Mucosa of descending colon (tissue), 3 donors: ENCODE data around the gene TRMT2A. TPM values are rescaled to one million over a fixed set of nuclear protein-coding genes. Genes with fewer than 3 reads are reported as not detected.

Experiments
- ATAC-seq: fragments of 200-7000 bp; cut with Tn5 transposase; one replicate; pipeline ENCODE4 v1.9.1; 2020; ENCODE audit warnings: mild to moderate bottlenecking, moderate library complexity
- DNase-seq, 3 donors: peaks; one replicate each; pipeline ENCODE4 v3.0.0-alpha.2; 2020
- H3K36me3 ChIP-seq: fragments of 200-600 bp; one replicate; pipeline ENCODE4 v1.8.0; 2021; ENCODE audit warnings: low read depth, mild to moderate bottlenecking
- H3K4me1 ChIP-seq: fragments of 200-600 bp; one replicate; pipeline ENCODE4 v1.8.0; 2021; ENCODE audit warnings: low read depth, mild to moderate bottlenecking
- H3K4me3 ChIP-seq: fragments of 200-600 bp; one replicate; pipeline ENCODE4 v1.8.0; 2021; ENCODE audit warnings: mild to moderate bottlenecking
- H3K9me3 ChIP-seq: fragments of 200-600 bp; one replicate; pipeline ENCODE4 v1.8.0; 2021; ENCODE audit warnings: mild to moderate bottlenecking
- CTCF ChIP-seq: fragments of 200-600 bp; IDR thresholded peaks from one replicate; pipeline ENCODE4 v1.8.0; 2022; ENCODE audit warnings: antibody characterized with exemption, mild to moderate bottlenecking
- intact Hi-C, 2 donors: fragments of 100-400 bp; cut with DNase I in 1 of 2; cut with micrococcal nuclease in 1 of 2; formaldehyde crosslinking; loops; one replicate each; pipeline versions ENCODE4 v1.11.0 to v1.11.1; 2022; cut with DNase I, micrococcal nuclease
- total RNA-seq, 3 donors: library from RNA; stranded (reverse); fragmentation: NEBNext Ultra II Directional in 2 of 3; extraction: Animal tissue kit (Norgen Biotek cat#: 25700) in 2 of 3; gene quantifications; one replicate each; pipeline versions ENCODE4 v1.2.1 to v1.2.4, GENCODE V29; 2021 to 2023
- donor health status: DM: no; HTN: no; CAD: no; lungs with moderate emphysema.
- donor health status: DM: no; HTN: no; CAD: no.
- donor health status: DM: no; HTN: yes; CAD: no.

Gene TRMT2A
- total RNA-seq, 3 donors from 2014 or later, result 34.4 to 50.0 (median 37.6) TPM

DNA sequence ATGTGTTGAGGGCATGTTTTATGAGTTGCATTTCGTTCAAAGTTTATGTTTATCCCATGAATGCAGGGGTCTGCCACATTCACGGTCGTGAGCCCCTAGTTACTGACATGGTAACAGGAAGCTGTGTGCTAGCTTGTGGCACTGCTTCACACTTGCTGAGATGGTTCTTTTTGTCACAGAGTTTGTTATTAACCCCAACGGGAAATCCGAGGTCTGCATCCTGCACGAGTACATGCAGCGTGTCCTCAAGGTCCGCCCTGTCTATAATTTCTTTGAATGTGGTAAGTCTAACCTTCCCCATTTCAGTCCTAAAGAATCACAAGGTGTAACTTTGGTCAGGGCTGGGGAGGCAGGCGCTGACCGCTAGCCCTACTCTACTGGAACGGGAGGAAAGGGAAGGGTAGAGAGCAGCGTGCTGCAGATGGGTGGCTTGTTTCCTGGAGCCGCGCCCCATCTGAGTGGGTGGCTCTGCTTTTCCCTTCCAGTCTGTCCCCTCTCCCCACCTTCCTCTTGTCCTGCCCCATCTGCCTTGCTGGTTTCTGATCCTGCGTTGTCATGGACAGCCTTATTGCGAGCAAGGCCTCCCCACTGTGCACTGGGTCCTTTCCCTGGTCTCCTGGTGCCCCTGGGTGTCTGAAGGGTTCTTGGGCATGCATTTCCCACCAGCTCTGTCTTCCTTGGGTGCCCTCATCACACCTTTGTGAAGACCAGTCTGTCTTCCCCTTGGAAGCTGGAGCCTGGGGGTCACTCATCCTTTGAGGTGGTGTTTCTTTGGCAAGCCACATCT lies 25.1 kb downstream of the TRMT2A start:
- TF ChIP-seq CTCF, result no peak

GRCh38 chr22:20090730-20091240 lies 26.2 kb downstream of the TRMT2A start:
- no peak for TF ChIP-seq CTCF
- intact Hi-C loops, result no loop called here
- peak in 2 of 3 donors; percentile 6 to 33 for DNase-seq
- Histone ChIP-seq H3K36me3 (peaks cover 25% of the 10 kb centered on the region), H3K4me3 (no peak overlapping the region), H3K9me3 (no peaks in the 10 kb centered on the region), H3K4me1 (no peaks in the 10 kb centered on the region)
- no peak for ATAC-seq

More for the DNA sequence above, 25.1 kb downstream of the TRMT2A start:
- intact Hi-C loops, result no loop called here
- DNase-seq (peak in 2 of 3 donors; percentile 11 to 20), ATAC-seq (peak; percentile 6)
- no peak overlapping the region for H3K4me3 ChIP-seq
- peaks cover 25% of the 10 kb centered on the region for H3K36me3 ChIP-seq
- H3K4me1 ChIP-seq, result no peaks in the 10 kb centered on the region
- H3K9me3 ChIP-seq, result no peaks in the 10 kb centered on the region

DNA sequence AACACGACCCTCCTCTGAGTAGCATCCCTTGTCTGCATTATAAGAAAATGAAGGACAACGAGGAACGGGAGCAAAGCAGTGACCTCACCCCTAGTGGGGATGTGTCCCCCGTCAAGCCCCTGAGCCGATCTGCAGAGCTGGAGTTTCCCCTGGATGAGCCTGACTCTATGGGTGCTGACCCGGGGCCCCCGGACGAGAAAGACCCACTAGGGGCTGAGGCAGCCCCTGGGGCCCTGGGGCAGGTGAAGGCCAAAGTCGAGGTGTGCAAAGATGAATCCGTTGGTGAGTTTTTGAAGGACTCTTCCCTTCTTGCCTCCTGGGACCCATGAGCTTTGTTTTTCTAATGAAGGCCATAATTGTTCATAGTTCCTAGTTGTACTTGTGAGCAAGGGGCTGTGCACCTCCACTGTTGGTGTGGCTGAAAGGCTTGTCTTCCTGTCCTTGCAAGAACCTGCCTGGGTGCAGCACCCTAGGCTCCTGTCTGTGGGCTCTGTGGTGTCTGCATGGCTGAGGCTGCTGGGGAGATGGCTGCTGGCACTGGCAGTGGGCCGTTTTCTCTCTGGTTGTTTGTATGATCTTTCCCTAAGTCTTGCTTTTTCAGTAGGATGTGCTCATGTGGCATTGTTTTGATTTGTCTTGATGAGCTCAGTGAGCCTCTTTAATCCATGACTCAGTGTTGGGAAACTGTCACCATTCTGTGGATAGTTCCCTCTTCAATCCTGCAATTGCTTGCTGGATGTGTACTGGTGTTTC lies 26.9 kb downstream of the TRMT2A start:
- no peak for TF ChIP-seq CTCF
- ATAC-seq, result no peak
- intact Hi-C loops, result no loop called here

DNA sequence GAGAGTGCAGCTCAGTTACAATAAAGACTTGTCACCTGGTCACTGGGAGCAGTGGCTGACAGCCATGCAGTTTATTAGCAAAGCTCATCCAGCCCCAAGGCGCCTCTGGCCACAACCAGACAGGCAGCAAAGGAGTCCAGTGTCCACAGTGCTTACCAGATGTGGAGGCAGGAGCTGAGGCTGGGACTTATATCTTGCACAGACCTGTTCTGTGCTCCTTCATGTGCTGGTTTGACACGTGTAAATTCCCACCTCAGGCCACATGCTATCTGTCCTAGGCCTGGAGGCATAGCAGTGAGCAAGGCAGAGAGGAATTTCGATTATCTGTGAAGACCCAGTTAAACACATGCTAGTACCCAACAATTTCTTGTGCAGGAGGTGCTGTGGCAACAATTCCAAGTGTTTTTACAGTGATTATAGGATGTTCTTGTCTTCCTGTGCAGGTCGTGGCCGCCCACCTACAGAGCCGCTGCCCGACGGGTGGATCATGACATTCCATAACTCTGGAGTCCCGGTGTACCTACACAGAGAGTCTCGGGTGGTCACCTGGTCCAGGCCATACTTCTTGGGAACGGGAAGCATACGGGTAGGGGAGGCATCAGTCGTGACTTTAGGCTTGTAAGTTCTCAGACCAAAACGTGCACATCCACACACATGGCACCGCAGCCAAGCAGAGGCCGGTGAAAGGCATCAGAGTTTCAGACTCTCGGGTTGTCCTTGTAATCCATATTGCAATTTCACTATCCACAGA lies 27.6 kb downstream of the TRMT2A start:
- Histone ChIP-seq H3K4me1 (peaks cover 3% of the 10 kb centered on the region), H3K4me3 (no peak overlapping the region), H3K36me3 (peaks cover 25% of the 10 kb centered on the region), H3K9me3 (no peaks in the 10 kb centered on the region)
- ATAC-seq, result no peak
- DNase-seq, result peak in 2 of 3 donors; percentile 8 to 39
- intact Hi-C loops, result no loop called here
- TF ChIP-seq CTCF, result no peak

More for the DNA sequence above, 26.9 kb downstream of the TRMT2A start:
- DNase-seq, result peak in 2 of 3 donors; percentile 7 to 36
- H3K4me3 ChIP-seq, result no peak overlapping the region
- no peaks in the 10 kb centered on the region for H3K9me3 ChIP-seq
- no peaks in the 10 kb centered on the region for H3K4me1 ChIP-seq
- H3K36me3 ChIP-seq, result peaks cover 25% of the 10 kb centered on the region

DNA sequence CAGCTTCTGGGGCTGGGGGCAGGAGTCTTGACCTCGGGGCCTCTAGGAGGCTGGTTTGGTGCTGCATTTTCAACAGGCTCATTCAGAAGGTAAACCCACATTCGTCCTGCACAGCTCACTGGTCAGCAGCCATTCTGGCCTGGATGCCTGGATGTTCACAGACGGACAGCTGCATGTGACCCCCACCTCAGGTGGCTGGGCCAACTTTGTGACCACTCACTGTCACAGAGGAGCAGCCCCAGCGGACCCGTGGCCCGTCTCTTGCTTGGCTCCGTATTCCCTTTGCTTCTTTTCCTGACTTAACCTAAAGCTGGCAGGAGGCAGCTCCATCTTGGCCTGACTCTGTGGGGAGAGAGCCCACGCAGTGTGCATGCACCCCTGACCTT lies 28.8 kb downstream of the TRMT2A start:
- no peak for ATAC-seq
- no peak for TF ChIP-seq CTCF
- Histone ChIP-seq H3K4me1 (peaks cover 3% of the 10 kb centered on the region), H3K36me3 (peaks cover 25% of the 10 kb centered on the region), H3K9me3 (no peaks in the 10 kb centered on the region), H3K4me3 (no peak overlapping the region)
- intact Hi-C loops, result no loop called here
- peak in 2 of 3 donors; percentile 14 to 20 for DNase-seq
